H9 (cell line): Measurements from ENCODE around the gene COQ8A. TPM values are rescaled to one million over a fixed set of nuclear protein-coding genes. Genes with fewer than 3 reads are reported as not detected.

ENCODE experiments used
- DNase-seq: peaks from one replicate; pipeline ENCODE4 v3.0.0-alpha.2; 2017
- H2AFZ ChIP-seq: one replicate; pipeline ENCODE4 v1.6.1; 2013; ENCODE audit warnings: mild to moderate bottlenecking, low read length, control low read depth, moderate library complexity
- H2AK5ac ChIP-seq: 2 replicates; pipeline ENCODE4 v1.6.1; 2013; ENCODE audit warnings: low read length, control low read depth, mixed read lengths; ENCODE audit not compliant: insufficient read length
- H2BK120ac ChIP-seq: one replicate; pipeline ENCODE4 v1.6.1; 2013; ENCODE audit warnings: low read depth, mild to moderate bottlenecking, low read length, control low read depth, inconsistent platforms; ENCODE audit not compliant: poor library complexity, severe bottlenecking
- H2BK12ac ChIP-seq: 2 replicates; pipeline ENCODE4 v1.6.1; 2013; ENCODE audit warnings: low read length, control low read depth, mixed read lengths, low read depth; ENCODE audit not compliant: insufficient read length
- H2BK15ac ChIP-seq: 2 replicates; pipeline ENCODE4 v1.6.1; 2013; ENCODE audit warnings: low read depth, low read length, control low read depth
- H2BK20ac ChIP-seq: one replicate; pipeline ENCODE4 v1.6.1; 2013; ENCODE audit warnings: low read depth, mild to moderate bottlenecking, low read length, control low read depth, inconsistent platforms; ENCODE audit not compliant: poor library complexity, severe bottlenecking
- H2BK5ac ChIP-seq: 2 replicates; pipeline ENCODE4 v1.6.1; 2013; ENCODE audit warnings: low read length, control low read depth, mixed read lengths; ENCODE audit not compliant: insufficient read length
- H3K14ac ChIP-seq: 2 replicates; pipeline ENCODE4 v1.6.1; 2013; ENCODE audit warnings: low read length, control low read depth; ENCODE audit not compliant: insufficient read depth
- H3K18ac ChIP-seq: 2 replicates; pipeline ENCODE4 v1.6.1; 2013; ENCODE audit warnings: low read depth, mild to moderate bottlenecking, mixed read lengths, low read length, control low read depth; ENCODE audit not compliant: insufficient read length
- H3K23ac ChIP-seq: 2 replicates; pipeline ENCODE4 v1.6.1; 2013; ENCODE audit warnings: low read length, control low read depth, mixed read lengths, low read depth; ENCODE audit not compliant: insufficient read length
- H3K23me2 ChIP-seq: 2 replicates; pipeline ENCODE4 v1.6.1; 2013; ENCODE audit warnings: low read depth, mild to moderate bottlenecking, mixed read lengths, low read length, control low read depth; ENCODE audit not compliant: insufficient read length, poor library complexity, severe bottlenecking
- H3K27ac ChIP-seq: 2 replicates; pipeline ENCODE4 v1.5.1; 2013; ENCODE audit warnings: low read length, control low read depth, mixed read lengths, low read depth; ENCODE audit not compliant: insufficient read length
- H3K27me3 ChIP-seq: 2 replicates; pipeline ENCODE4 v1.6.1; 2013; ENCODE audit warnings: low read length, control low read depth, inconsistent platforms; ENCODE audit not compliant: insufficient read depth
- H3K4ac ChIP-seq: 2 replicates; pipeline ENCODE4 v1.6.1; 2013; ENCODE audit warnings: low read depth, mild to moderate bottlenecking, control low read depth, inconsistent platforms, low read length, moderate library complexity
- H3K4me1 ChIP-seq: 2 replicates; pipeline ENCODE4 v1.6.1; 2013; ENCODE audit warnings: low read length, control low read depth, inconsistent platforms; ENCODE audit not compliant: insufficient read depth
- H3K4me2 ChIP-seq: 2 replicates; pipeline ENCODE4 v1.6.1; 2013; ENCODE audit warnings: low read length, control low read depth, mixed read lengths; ENCODE audit not compliant: insufficient read length, insufficient read depth
- H3K56ac ChIP-seq: 2 replicates; pipeline ENCODE4 v1.6.1; 2013; ENCODE audit warnings: low read depth, mild to moderate bottlenecking, mixed read lengths, low read length, control low read depth; ENCODE audit not compliant: insufficient read length
- H3K79me1 ChIP-seq: 2 replicates; pipeline ENCODE4 v1.6.1; 2013; ENCODE audit warnings: low read depth, mild to moderate bottlenecking, moderate library complexity, low read length, control low read depth, inconsistent platforms; ENCODE audit not compliant: insufficient read depth, poor library complexity, severe bottlenecking
- H3K79me2 ChIP-seq: 2 replicates; pipeline ENCODE4 v1.6.1; 2013; ENCODE audit warnings: low read length, control low read depth, inconsistent platforms; ENCODE audit not compliant: insufficient read depth
- H3K9ac ChIP-seq: 2 replicates; pipeline ENCODE4 v1.6.1; 2013; ENCODE audit warnings: low read length, control low read depth, mixed read lengths; ENCODE audit not compliant: insufficient read length; ENCODE audit errors: extremely low read depth
- H3K9me3 ChIP-seq: one replicate; pipeline ENCODE4 v1.6.1; 2013; ENCODE audit warnings: low read depth, low read length, inconsistent platforms; ENCODE audit not compliant: control insufficient read depth
- H3T11ph ChIP-seq: one replicate; pipeline ENCODE4 v1.6.1; 2013; ENCODE audit warnings: mild to moderate bottlenecking, low read length, control low read depth, inconsistent platforms
- H4K20me1 ChIP-seq: one replicate; pipeline ENCODE4 v1.6.1; 2013; ENCODE audit not compliant: control insufficient read depth, insufficient read length, insufficient read depth
- H4K5ac ChIP-seq: 2 replicates; pipeline ENCODE4 v1.6.1; 2013; ENCODE audit warnings: low read depth, mild to moderate bottlenecking, mixed read lengths, low read length, control low read depth; ENCODE audit not compliant: insufficient read length
- H4K8ac ChIP-seq: replicated peaks from 2 replicates; pipeline ENCODE4 v1.6.1; 2013; ENCODE audit warnings: low read length, control low read depth, mixed read lengths, low read depth; ENCODE audit not compliant: insufficient read length
- H4K91ac ChIP-seq: 2 replicates; pipeline ENCODE4 v1.6.1; 2013; ENCODE audit warnings: low read depth, mild to moderate bottlenecking, moderate library complexity, mixed read lengths, low read length, control low read depth; ENCODE audit not compliant: insufficient read length
- H3K27ac Mint-ChIP-seq, 3 experiments: 2 replicates in 2 of 3; 3 replicates in 1 of 3; pipeline ENCODE4 v1.8.0; 2020 to 2021; ENCODE audit warnings: mixed read lengths in 3 of 3, mild to moderate bottlenecking in 1 of 3, moderate library complexity in 1 of 3
- H3K27me3 Mint-ChIP-seq: 2 replicates; pipeline ENCODE4 v1.8.0; 2021; ENCODE audit warnings: low read depth, mild to moderate bottlenecking, moderate library complexity, mixed read lengths
- H3K36me3 Mint-ChIP-seq, 3 experiments: 2 replicates in 2 of 3; 3 replicates in 1 of 3; pipeline ENCODE4 v1.8.0; 2020 to 2021; ENCODE audit warnings: low read depth in 3 of 3, mixed read lengths in 3 of 3; ENCODE audit not compliant: insufficient read depth in 1 of 3
- H3K4me1 Mint-ChIP-seq, 2 experiments: 2 replicates each; pipeline ENCODE4 v1.8.0; 2020; ENCODE audit warnings: mixed read lengths in 2 of 2
- H3K4me3 Mint-ChIP-seq, 2 experiments: 2 replicates in 1 of 2; 3 replicates in 1 of 2; pipeline ENCODE4 v1.8.0; 2020 to 2021; ENCODE audit warnings: mild to moderate bottlenecking in 2 of 2, mixed read lengths in 2 of 2, moderate library complexity in 1 of 2
- H3K9me3 Mint-ChIP-seq, 2 experiments: 2 replicates in 1 of 2; 3 replicates in 1 of 2; pipeline ENCODE4 v1.8.0; 2020; ENCODE audit warnings: mild to moderate bottlenecking in 2 of 2, mixed read lengths in 2 of 2, moderate library complexity in 1 of 2
- WGBS: extraction: QIAGEN DNeasy Blood & Tissue Kit; methylation state at CpG from one replicate; pipeline ENCODE4 v1.1.7; 2013; ENCODE audit warnings: missing lambda C conversion rate, low lambda C conversion rate, mixed read lengths; ENCODE audit not compliant: insufficient read length; ENCODE audit errors: extremely low coverage; 5-methylcytosine and 5-hydroxymethylcytosine counted together
- total RNA-seq: library from RNA; stranded (reverse); gene quantifications from 2 replicates; pipeline ENCODE4 v1.2.1, GENCODE V29; 2021
- TF ChIP-seq, protein P1 (sequence below): fragments of 200-600 bp; sonication (generic); conservative IDR thresholded peaks from 3 replicates; pipeline ENCODE4 v1.8.0; 2021; ENCODE audit warnings: antibody characterized with exemption, mild to moderate bottlenecking

The COQ8A gene
- total RNA-seq, 1 experiment from 2014 or later, result 26.0 TPM

DNA sequence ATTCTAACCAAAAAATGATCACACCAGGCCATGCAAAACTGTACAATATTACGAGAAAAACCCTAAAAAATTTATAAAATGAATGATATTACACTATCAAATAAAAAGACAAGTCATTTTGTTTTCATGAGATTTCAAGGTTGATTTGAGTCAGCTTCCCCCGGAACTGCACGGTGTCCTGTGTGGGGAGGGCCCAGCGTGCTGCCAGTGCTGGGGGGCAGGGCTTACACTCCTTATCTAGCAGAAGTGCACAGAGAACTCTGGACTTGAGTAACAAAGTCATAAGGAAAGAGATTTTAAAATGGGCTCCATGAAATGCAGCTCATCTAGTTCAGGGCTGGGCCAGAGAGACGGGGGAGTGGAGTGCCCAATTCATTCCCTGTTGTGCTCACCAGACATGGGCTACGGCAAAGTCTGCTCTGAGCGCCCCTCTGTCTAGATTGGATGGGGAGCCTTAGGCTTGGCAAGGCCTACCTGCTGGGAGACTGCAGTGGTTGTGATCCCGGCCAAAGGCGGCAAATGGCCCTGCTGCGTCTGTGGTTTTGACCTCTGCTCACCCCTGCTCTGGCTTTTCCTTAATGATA lies 50.1 kb downstream of the COQ8A start:
- H3K9me3 Mint-ChIP-seq, result no peaks in the 10 kb centered on the region
- WGBS, result no CpG with 5 or more reads among the region's 10 CpGs
- TF ChIP-seq, protein P1, sequence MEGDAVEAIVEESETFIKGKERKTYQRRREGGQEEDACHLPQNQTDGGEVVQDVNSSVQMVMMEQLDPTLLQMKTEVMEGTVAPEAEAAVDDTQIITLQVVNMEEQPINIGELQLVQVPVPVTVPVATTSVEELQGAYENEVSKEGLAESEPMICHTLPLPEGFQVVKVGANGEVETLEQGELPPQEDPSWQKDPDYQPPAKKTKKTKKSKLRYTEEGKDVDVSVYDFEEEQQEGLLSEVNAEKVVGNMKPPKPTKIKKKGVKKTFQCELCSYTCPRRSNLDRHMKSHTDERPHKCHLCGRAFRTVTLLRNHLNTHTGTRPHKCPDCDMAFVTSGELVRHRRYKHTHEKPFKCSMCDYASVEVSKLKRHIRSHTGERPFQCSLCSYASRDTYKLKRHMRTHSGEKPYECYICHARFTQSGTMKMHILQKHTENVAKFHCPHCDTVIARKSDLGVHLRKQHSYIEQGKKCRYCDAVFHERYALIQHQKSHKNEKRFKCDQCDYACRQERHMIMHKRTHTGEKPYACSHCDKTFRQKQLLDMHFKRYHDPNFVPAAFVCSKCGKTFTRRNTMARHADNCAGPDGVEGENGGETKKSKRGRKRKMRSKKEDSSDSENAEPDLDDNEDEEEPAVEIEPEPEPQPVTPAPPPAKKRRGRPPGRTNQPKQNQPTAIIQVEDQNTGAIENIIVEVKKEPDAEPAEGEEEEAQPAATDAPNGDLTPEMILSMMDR, result no peak
- Histone ChIP-seq H3K18ac (no peak overlapping the region), H3K14ac (no peak overlapping the region), H2BK20ac (no peak overlapping the region), H3K79me1 (no peaks in the 10 kb centered on the region), H4K5ac (no peak overlapping the region), H2BK120ac (no peak overlapping the region), H3K23me2 (no peaks in the 10 kb centered on the region), H3K4me2 (no peak overlapping the region), H3K56ac (no peak overlapping the region), H3K9ac (no peak overlapping the region), H3K27me3 (no peaks in the 10 kb centered on the region), H2AK5ac (no peak overlapping the region), H3K23ac (no peak overlapping the region), H3K4ac (no peak overlapping the region), H4K8ac (no peak overlapping the region), H3K9me3 (no peaks in the 10 kb centered on the region), H2BK15ac (no peak overlapping the region), H3K4me1 (0 out of 2 replicates have a peak, but pooled peaks cover 2% of the 10 kb centered on the region), H3T11ph (no peak overlapping the region), H4K91ac (no peak overlapping the region), H3K79me2 (no peaks in the 10 kb centered on the region), H2BK5ac (no peak overlapping the region), H4K20me1 (no peaks in the 10 kb centered on the region), H3K27ac (no peak overlapping the region), H2AFZ (no peak overlapping the region), H2BK12ac (no peak overlapping the region)
- no peak for DNase-seq
- H3K27me3 Mint-ChIP-seq, result no peaks in the 10 kb centered on the region
- peaks cover 7 to 26% (median 21%) of the 10 kb centered on the region in 3 experiments for H3K36me3 Mint-ChIP-seq
- H3K4me3 Mint-ChIP-seq, result no peak overlapping the region
- peak overlapping the region in 1 of 3 experiments; percentile 74; a peak in 1 of 7 replicates for H3K27ac Mint-ChIP-seq
- peaks cover 28 to 59% of the 10 kb centered on the region in 2 experiments for H3K4me1 Mint-ChIP-seq
